K562 (cell line): ENCODE measurements around the gene PAN2. TPM values are rescaled to one million over a fixed set of nuclear protein-coding genes. Genes with fewer than 3 reads are reported as not detected.
A peak's percentile ranks its signal among the peaks of the same experiment; 100 is the strongest.

Experiments used
- ATAC-seq: fragments of 200-7000 bp; cut with Tn5 transposase; 3 replicates; pipeline ENCODE4 v1.9.1; 2020; ENCODE audit warnings: moderate library complexity
- BruUV-seq: library from RNA; stranded (reverse); fragments of 400-500 nt; replicated peaks from 2 replicates; lab custom pipeline; 2021; lab: Mats Ljungman, UMichigan
- CTCF ChIA-PET: fragments of 300-600 bp; formaldehyde crosslinking; extraction: SDS; loops from one replicate; lab custom pipeline; 2021; ENCODE audit warnings: low intra/inter-chr PET ratio; lab: Yijun Ruan, JAX
- POLR2A ChIA-PET: fragments of 300-600, 350-650 bp; sonication (Branson Sonifier 250); formaldehyde crosslinking; extraction: SDS; loops from one replicate; lab custom pipeline; 2021; ENCODE audit warnings: antibody characterized with exemption, inconsistent platforms; lab: Yijun Ruan, JAX
- DNase-seq, 4 experiments: peaks; one replicate each; pipeline versions ENCODE4 v3.0.0 to v3.0.0-alpha.2; 2011 to 2018; ENCODE audit warnings: low spot score in 3 of 4, mixed read lengths in 3 of 4; ENCODE audit errors: extremely low read depth in 1 of 4
- FAIRE-seq: peaks from 2 replicates; lab custom pipeline; 2011; peaks lifted over from hg19 to GRCh38; lab: Jason Lieb, UNC
- H2AFZ ChIP-seq: 2 replicates; pipeline ENCODE4 v1.6.0; 2011; ENCODE audit warnings: low read depth, low read length, control low read depth, inconsistent platforms
- H3K27ac ChIP-seq: fragments of 200-600 bp; 3 replicates; pipeline ENCODE4 v1.8.0; 2011; ENCODE audit warnings: low read depth, mild to moderate bottlenecking, control low read depth, inconsistent platforms, low read length, moderate library complexity, mixed read lengths; ENCODE audit errors: extremely low read depth
- H3K27me3 ChIP-seq, 2 experiments: fragments of 300-600 bp in 1 of 2; 2 replicates in 1 of 2; 3 replicates in 1 of 2; pipeline versions ENCODE4 v1.6.0 to v1.8.0; 2011; ENCODE audit warnings: inconsistent platforms in 2 of 2, low read length in 2 of 2, mild to moderate bottlenecking in 1 of 2, mixed read lengths in 1 of 2, moderate library complexity in 1 of 2; ENCODE audit not compliant: control insufficient read depth in 2 of 2, insufficient read depth in 2 of 2
- H3K36me3 ChIP-seq: fragments of 300-600 bp; 3 replicates; pipeline ENCODE4 v1.8.0; 2011; ENCODE audit warnings: mild to moderate bottlenecking, low read length, inconsistent platforms; ENCODE audit not compliant: control insufficient read depth, insufficient read depth
- H3K4me1 ChIP-seq, 2 experiments: fragments of 200-600 bp in 1 of 2; replicated peaks in 1 of 2; 2 replicates in 1 of 2; 3 replicates in 1 of 2; pipeline versions ENCODE4 v1.5.1 to v1.8.0; 2011; ENCODE audit warnings: inconsistent platforms in 2 of 2, low read length in 2 of 2, mild to moderate bottlenecking in 1 of 2, mixed read lengths in 1 of 2, moderate library complexity in 1 of 2; ENCODE audit not compliant: control insufficient read depth in 2 of 2, insufficient read depth in 2 of 2
- H3K4me2 ChIP-seq: 2 replicates; pipeline ENCODE4 v1.6.1; 2011; ENCODE audit warnings: low read length, control low read depth, inconsistent platforms, mixed read lengths; ENCODE audit not compliant: insufficient read depth
- H3K4me3 ChIP-seq: fragments of 200-600 bp; sonication (generic), shearing (Covaris generic); 2 replicates; pipeline ENCODE4 v1.5.1; 2016; ENCODE audit warnings: control low read depth, inconsistent platforms
- H3K79me2 ChIP-seq: fragments of 200-600 bp; 3 replicates; pipeline ENCODE4 v1.8.0; 2011; ENCODE audit warnings: low read length, inconsistent platforms; ENCODE audit not compliant: control insufficient read depth, insufficient read depth
- H3K9ac ChIP-seq, 2 experiments: 2 replicates each; pipeline versions ENCODE4 v1.6.0 to v1.6.1; 2011; ENCODE audit warnings: low read depth in 2 of 2, low read length in 2 of 2, control low read depth in 1 of 2, inconsistent platforms in 1 of 2, mild to moderate bottlenecking in 1 of 2, mixed read lengths in 1 of 2; ENCODE audit not compliant: insufficient read depth in 1 of 2
- H3K9me1 ChIP-seq: one replicate; pipeline ENCODE4 v1.6.0; 2011; ENCODE audit warnings: inconsistent platforms, mild to moderate bottlenecking, low read length, moderate library complexity; ENCODE audit not compliant: control insufficient read depth, insufficient read depth
- H3K9me3 ChIP-seq: replicated peaks from 2 replicates; pipeline ENCODE4 v1.5.1; 2011; ENCODE audit warnings: low read depth, low read length, inconsistent platforms; ENCODE audit not compliant: control insufficient read depth, insufficient read depth
- H4K20me1 ChIP-seq: replicated peaks from 2 replicates; pipeline ENCODE4 v1.6.1; 2011; ENCODE audit warnings: low read length, inconsistent platforms, mixed read lengths; ENCODE audit not compliant: control insufficient read depth, insufficient read depth
- ARID1B ChIP-seq: fragments of 450-650 bp; IDR thresholded peaks from 2 replicates; pipeline ENCODE4 v1.6.1; 2016; ENCODE audit warnings: antibody characterized with exemption, mild to moderate bottlenecking, inconsistent platforms
- ESRRB ChIP-seq: fragments of 250-450 bp; sonication (Bioruptor Pico); IDR thresholded peaks from 2 replicates; pipeline ENCODE4 v1.5.0; 2020; ENCODE audit warnings: mild to moderate bottlenecking, moderate library complexity, borderline replicate concordance
- GATAD2B ChIP-seq: fragments of 450-650 bp; IDR thresholded peaks from 2 replicates; pipeline ENCODE4 v1.6.1; 2017; ENCODE audit warnings: mild to moderate bottlenecking, borderline replicate concordance
- MEIS2 ChIP-seq: fragments of 450-650 bp; IDR thresholded peaks from 2 replicates; pipeline ENCODE4 v1.6.1; 2014; ENCODE audit warnings: mild to moderate bottlenecking; ENCODE audit not compliant: partially characterized antibody
- SOX6 ChIP-seq: fragments of 450-650 bp; IDR thresholded peaks from 2 replicates; pipeline ENCODE4 v1.6.1; 2014; ENCODE audit warnings: mild to moderate bottlenecking
- ZNF24 ChIP-seq: fragments of 450-650 bp; IDR thresholded peaks from 2 replicates; pipeline ENCODE4 v1.6.1; 2016
- WGBS: fragments of 100-300 bp; shearing (Covaris generic); methylation state at CpG from one replicate; pipeline ENCODE4 v1.1.6; 2016; ENCODE audit warnings: low coverage, mixed read lengths; ENCODE audit not compliant: insufficient coverage; ENCODE audit errors: missing lambda C conversion rate; 5-methylcytosine and 5-hydroxymethylcytosine counted together
- in situ Hi-C: fragments of 300-500 bp; cut with MboI; formaldehyde crosslinking; loops from 4 replicates; pipeline ENCODE4 v1.15.0; 2018; ENCODE audit warnings: inconsistent platforms, mixed read lengths
- intact Hi-C: fragments of 100-400 bp; cut with micrococcal nuclease; formaldehyde crosslinking; loops from 2 replicates; pipeline ENCODE4 v1.14.2; 2022
- polyA plus RNA-seq, 8 experiments: library from polyadenylated mRNA; depleted of rRNA in 4 of 8; stranded (reverse) in 5 of 8; unstranded in 3 of 8; fragments of >200 nt; fragmentation: Nextera tagmentation in 2 of 8; fragmentation: Illumina TruSeq in 1 of 8; extraction: Ambion mirVana in 2 of 8; extraction: Trizol in 1 of 8; gene quantifications; 2 replicates each; pipeline versions ENCODE4 v1.2.1 to v1.2.3, GENCODE V29; 2011 to 2014; ENCODE audit warnings: inconsistent platforms in 1 of 8, missing spikeins in 1 of 8
- total RNA-seq, 7 experiments: library from RNA; depleted of rRNA in 6 of 7; stranded (reverse); fragments of >200 nt in 6 of 7; fragmentation: Illumina TruSeq in 2 of 7; extraction: Trizol in 2 of 7; gene quantifications; 2 replicates each; pipeline versions ENCODE4 v1.2.1 to v1.2.3, GENCODE V29; 2011 to 2021; ENCODE audit warnings: low replicate concordance in 1 of 7
- TF ChIP-seq, protein P1 (sequence below): sonication (generic); formaldehyde crosslinking; IDR thresholded peaks from 2 replicates; pipeline ENCODE4 v1.8.1; 2023; ENCODE audit warnings: mild to moderate bottlenecking, missing genetic modification reagents
- TF ChIP-seq, protein P2 (sequence below): fragments of 450-650 bp; formaldehyde crosslinking; IDR thresholded peaks from 2 replicates; pipeline ENCODE4 v1.4.0; 2020; ENCODE audit warnings: mild to moderate bottlenecking, mixed read lengths
- TF ChIP-seq, protein P3 (sequence below): fragments of 450-650 bp; IDR thresholded peaks from 2 replicates; pipeline ENCODE4 v1.7.1; 2018; ENCODE audit warnings: mild to moderate bottlenecking, low read depth; ENCODE audit not compliant: partially characterized antibody
- TF ChIP-seq, protein P4 (sequence below): fragments of 450-650 bp; IDR thresholded peaks from 2 replicates; pipeline ENCODE4 v1.6.1; 2016

Gene PAN2
- total and polyA plus RNA-seq, 9 of the 15 experiments (the other 6 are each of a cell fraction or from before 2014, with no cell fraction given) = 15.0 to 66.1 (median 25.9) TPM

DNA sequence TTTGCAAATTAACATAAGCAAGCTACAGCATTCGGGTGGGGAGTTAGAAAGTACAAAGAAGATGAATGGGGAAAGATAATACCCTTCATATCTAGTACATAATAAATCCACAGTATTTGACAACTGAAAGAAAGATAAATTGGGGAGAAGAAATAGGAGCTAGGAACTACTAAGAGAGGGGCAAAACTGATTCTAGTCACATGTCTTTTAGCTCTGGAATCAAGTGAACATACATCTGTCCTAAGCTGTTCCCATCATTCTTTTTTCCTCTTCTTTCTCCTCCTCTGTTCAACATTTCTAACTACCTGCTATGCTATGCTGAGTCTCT, 44.2 kb upstream of the PAN2 start:
- ATAC-seq = no peak
- Histone ChIP-seq H3K36me3 (no peaks in the 10 kb centered on the region), H3K4me1 (peaks cover 22 to 24% of the 10 kb centered on the region in 2 experiments; a peak in 4 of 5 replicates), H3K9me3 (no peaks in the 10 kb centered on the region), H3K9me1 (no peaks in the 10 kb centered on the region), H4K20me1 (no peaks in the 10 kb centered on the region), H3K9ac (peak overlapping the region in 1 of 2 experiments; percentile 65; a peak in 2 of 4 replicates), H2AFZ (peak overlapping the region; percentile 93), H3K27me3 (no peaks in the 10 kb centered on the region), H3K27ac (peak overlapping the region; percentile 83), H3K4me2 (no peak overlapping the region), H3K4me3 (no peak overlapping the region), H3K79me2 (no peaks in the 10 kb centered on the region)
- ChIA-PET CTCF (interaction anchor here (2.0 kb wide), 1 partner anchor 86 kb away, joined by 25 read pairs; no protein-coding TSS in a partner anchor), POLR2A (interaction anchor here (0.7 to 2.4 kb wide), 5 partner anchors 8 to 671 kb away, joined by 3 to 12 read pairs (median 4); no protein-coding TSS in a partner anchor)
- WGBS = 7% methylated on average over 1 of the region's 1 CpG
- intact Hi-C loops = loop anchor here (1.0 to 5.0 kb wide), 5 partner anchors 25 to 90 kb away; partner anchors contain the start of genes CNPY2, SPRYD4 and TIMELESS
- no TSS peak for BruUV-seq
- FAIRE-seq = no peak
- in situ Hi-C loops = no loop called here
- DNase-seq = no peak
- TF ChIP-seq GATAD2B (0 out of 2 replicates have a peak, but pooled peaks have one; percentile 58), ARID1B (peak; percentile 7; the same call in 1 of the 2 replicates), SOX6 (0 out of 2 replicates have a peak, but pooled peaks have one; percentile 26), MEIS2 (peak; percentile 92), ZNF24 (peak; percentile 48; the same call in 1 of the 2 replicates), ESRRB (CRISPR knock-in tag) (no peak)
- TF ChIP-seq, protein P1, sequence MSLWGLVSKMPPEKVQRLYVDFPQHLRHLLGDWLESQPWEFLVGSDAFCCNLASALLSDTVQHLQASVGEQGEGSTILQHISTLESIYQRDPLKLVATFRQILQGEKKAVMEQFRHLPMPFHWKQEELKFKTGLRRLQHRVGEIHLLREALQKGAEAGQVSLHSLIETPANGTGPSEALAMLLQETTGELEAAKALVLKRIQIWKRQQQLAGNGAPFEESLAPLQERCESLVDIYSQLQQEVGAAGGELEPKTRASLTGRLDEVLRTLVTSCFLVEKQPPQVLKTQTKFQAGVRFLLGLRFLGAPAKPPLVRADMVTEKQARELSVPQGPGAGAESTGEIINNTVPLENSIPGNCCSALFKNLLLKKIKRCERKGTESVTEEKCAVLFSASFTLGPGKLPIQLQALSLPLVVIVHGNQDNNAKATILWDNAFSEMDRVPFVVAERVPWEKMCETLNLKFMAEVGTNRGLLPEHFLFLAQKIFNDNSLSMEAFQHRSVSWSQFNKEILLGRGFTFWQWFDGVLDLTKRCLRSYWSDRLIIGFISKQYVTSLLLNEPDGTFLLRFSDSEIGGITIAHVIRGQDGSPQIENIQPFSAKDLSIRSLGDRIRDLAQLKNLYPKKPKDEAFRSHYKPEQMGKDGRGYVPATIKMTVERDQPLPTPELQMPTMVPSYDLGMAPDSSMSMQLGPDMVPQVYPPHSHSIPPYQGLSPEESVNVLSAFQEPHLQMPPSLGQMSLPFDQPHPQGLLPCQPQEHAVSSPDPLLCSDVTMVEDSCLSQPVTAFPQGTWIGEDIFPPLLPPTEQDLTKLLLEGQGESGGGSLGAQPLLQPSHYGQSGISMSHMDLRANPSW (CRISPR knock-in tag) = no peak
- TF ChIP-seq, protein P2, sequence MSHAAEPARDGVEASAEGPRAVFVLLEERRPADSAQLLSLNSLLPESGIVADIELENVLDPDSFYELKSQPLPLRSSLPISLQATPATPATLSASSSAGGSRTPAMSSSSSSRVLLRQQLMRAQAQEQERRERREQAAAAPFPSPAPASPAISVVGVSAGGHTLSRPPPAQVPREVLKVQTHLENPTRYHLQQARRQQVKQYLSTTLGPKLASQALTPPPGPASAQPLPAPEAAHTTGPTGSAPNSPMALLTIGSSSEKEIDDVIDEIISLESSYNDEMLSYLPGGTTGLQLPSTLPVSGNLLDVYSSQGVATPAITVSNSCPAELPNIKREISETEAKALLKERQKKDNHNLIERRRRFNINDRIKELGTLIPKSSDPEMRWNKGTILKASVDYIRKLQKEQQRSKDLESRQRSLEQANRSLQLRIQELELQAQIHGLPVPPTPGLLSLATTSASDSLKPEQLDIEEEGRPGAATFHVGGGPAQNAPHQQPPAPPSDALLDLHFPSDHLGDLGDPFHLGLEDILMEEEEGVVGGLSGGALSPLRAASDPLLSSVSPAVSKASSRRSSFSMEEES (CRISPR knock-in tag) = 0 out of 2 replicates have a peak, but pooled peaks have one; percentile 5
- TF ChIP-seq, protein P3, sequence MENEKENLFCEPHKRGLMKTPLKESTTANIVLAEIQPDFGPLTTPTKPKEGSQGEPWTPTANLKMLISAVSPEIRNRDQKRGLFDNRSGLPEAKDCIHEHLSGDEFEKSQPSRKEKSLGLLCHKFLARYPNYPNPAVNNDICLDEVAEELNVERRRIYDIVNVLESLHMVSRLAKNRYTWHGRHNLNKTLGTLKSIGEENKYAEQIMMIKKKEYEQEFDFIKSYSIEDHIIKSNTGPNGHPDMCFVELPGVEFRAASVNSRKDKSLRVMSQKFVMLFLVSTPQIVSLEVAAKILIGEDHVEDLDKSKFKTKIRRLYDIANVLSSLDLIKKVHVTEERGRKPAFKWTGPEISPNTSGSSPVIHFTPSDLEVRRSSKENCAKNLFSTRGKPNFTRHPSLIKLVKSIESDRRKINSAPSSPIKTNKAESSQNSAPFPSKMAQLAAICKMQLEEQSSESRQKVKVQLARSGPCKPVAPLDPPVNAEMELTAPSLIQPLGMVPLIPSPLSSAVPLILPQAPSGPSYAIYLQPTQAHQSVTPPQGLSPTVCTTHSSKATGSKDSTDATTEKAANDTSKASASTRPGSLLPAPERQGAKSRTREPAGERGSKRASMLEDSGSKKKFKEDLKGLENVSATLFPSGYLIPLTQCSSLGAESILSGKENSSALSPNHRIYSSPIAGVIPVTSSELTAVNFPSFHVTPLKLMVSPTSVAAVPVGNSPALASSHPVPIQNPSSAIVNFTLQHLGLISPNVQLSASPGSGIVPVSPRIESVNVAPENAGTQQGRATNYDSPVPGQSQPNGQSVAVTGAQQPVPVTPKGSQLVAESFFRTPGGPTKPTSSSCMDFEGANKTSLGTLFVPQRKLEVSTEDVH = no peak
- TF ChIP-seq, protein P4, sequence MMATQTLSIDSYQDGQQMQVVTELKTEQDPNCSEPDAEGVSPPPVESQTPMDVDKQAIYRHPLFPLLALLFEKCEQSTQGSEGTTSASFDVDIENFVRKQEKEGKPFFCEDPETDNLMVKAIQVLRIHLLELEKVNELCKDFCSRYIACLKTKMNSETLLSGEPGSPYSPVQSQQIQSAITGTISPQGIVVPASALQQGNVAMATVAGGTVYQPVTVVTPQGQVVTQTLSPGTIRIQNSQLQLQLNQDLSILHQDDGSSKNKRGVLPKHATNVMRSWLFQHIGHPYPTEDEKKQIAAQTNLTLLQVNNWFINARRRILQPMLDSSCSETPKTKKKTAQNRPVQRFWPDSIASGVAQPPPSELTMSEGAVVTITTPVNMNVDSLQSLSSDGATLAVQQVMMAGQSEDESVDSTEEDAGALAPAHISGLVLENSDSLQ = peak; percentile 55
